HepG2 (cell line): ENCODE measurements around the gene NXPE1. TPM values are rescaled to one million over a fixed set of nuclear protein-coding genes. Genes with fewer than 3 reads are reported as not detected.

Source experiments
- ARID3A ChIP-seq: IDR thresholded peaks from 2 replicates; pipeline ENCODE4 v1.6.1; 2012; ENCODE audit warnings: low read depth, low read length, improper control_type of control experiment
- BCLAF1 ChIP-seq: fragments of 450-650 bp; IDR thresholded peaks from 2 replicates; pipeline ENCODE4 v1.6.1; 2017; ENCODE audit warnings: mild to moderate bottlenecking
- FOXP4 ChIP-seq: sonication (generic); formaldehyde crosslinking; IDR thresholded peaks from 2 replicates; pipeline ENCODE4 v1.4.0; 2020; ENCODE audit warnings: missing genetic modification reagents
- MTF2 ChIP-seq: sonication (generic); formaldehyde crosslinking; IDR thresholded peaks from 2 replicates; pipeline ENCODE4 v1.5.0; 2020; ENCODE audit warnings: missing genetic modification reagents, borderline replicate concordance
- MYC ChIP-seq: sonication (generic); formaldehyde crosslinking; IDR thresholded peaks from 2 replicates; pipeline ENCODE4 v1.9.0; 2021; ENCODE audit warnings: missing genetic modification reagents, borderline replicate concordance
- NR2F6 ChIP-seq, 2 experiments: IDR thresholded peaks; 2 replicates each; pipeline ENCODE4 v1.6.1; 2016; ENCODE audit warnings: antibody characterized with exemption in 1 of 2, mild to moderate bottlenecking in 1 of 2
- POGK ChIP-seq: sonication (generic); formaldehyde crosslinking; conservative IDR thresholded peaks from 2 replicates; pipeline ENCODE4 v1.8.0; 2022; ENCODE audit warnings: mild to moderate bottlenecking, moderate library complexity, missing genetic modification reagents
- POLR2AphosphoS2 ChIP-seq: IDR thresholded peaks from 2 replicates; pipeline ENCODE4 v1.6.1; 2011; ENCODE audit warnings: low read depth, low read length, improper control_type of control experiment
- STAG1 ChIP-seq: sonication (generic); formaldehyde crosslinking; IDR thresholded peaks from 2 replicates; pipeline ENCODE4 v1.4.0; 2020; ENCODE audit warnings: missing genetic modification reagents
- TBX2 ChIP-seq: sonication (generic); formaldehyde crosslinking; IDR thresholded peaks from 2 replicates; pipeline ENCODE4 v1.5.0; 2020; ENCODE audit warnings: missing genetic modification reagents, mild to moderate bottlenecking, borderline replicate concordance
- ZFP62 ChIP-seq: sonication (generic); formaldehyde crosslinking; IDR thresholded peaks from 2 replicates; pipeline ENCODE4 v1.4.0; 2020; ENCODE audit warnings: missing genetic modification reagents
- ZKSCAN8 ChIP-seq: IDR thresholded peaks from 2 replicates; pipeline ENCODE4 v1.6.1; 2016; ENCODE audit warnings: borderline replicate concordance, missing genetic modification reagents, missing compliant biosample characterization
- ZNF367 ChIP-seq: sonication (generic); formaldehyde crosslinking; IDR thresholded peaks from 2 replicates; pipeline ENCODE4 v1.4.0; 2020; ENCODE audit warnings: missing genetic modification reagents, borderline replicate concordance
- ZNF451 ChIP-seq: sonication (generic); formaldehyde crosslinking; IDR thresholded peaks from 2 replicates; pipeline ENCODE4 v1.5.0; 2020; ENCODE audit warnings: mild to moderate bottlenecking, missing genetic modification reagents
- ZNF549 ChIP-seq: sonication (generic); formaldehyde crosslinking; IDR thresholded peaks from 2 replicates; pipeline ENCODE4 v1.5.0; 2020; ENCODE audit warnings: missing genetic modification reagents
- ZNF570 ChIP-seq: sonication (generic); formaldehyde crosslinking; IDR thresholded peaks from 2 replicates; pipeline ENCODE4 v1.4.0; 2020; ENCODE audit warnings: mild to moderate bottlenecking, missing genetic modification reagents, borderline replicate concordance
- ZNF687 ChIP-seq: sonication (generic); formaldehyde crosslinking; IDR thresholded peaks from 2 replicates; pipeline ENCODE4 v1.5.1; 2020; ENCODE audit warnings: mild to moderate bottlenecking, missing genetic modification reagents, moderate library complexity
- ZNF747 ChIP-seq: sonication (generic); formaldehyde crosslinking; IDR thresholded peaks from 2 replicates; pipeline ENCODE4 v1.8.1; 2023; ENCODE audit warnings: missing genetic modification reagents, mild to moderate bottlenecking, borderline replicate concordance
- polyA plus RNA-seq, 8 experiments: library from polyadenylated mRNA; depleted of rRNA in 3 of 8; stranded (reverse) in 7 of 8; unstranded in 1 of 8; fragments of >200 nt; fragmentation: Illumina TruSeq in 4 of 8; extraction: Trizol in 4 of 8; gene quantifications; 2 replicates each; pipeline versions ENCODE4 v1.2.1 to v1.2.3, GENCODE V29; 2011 to 2016; ENCODE audit warnings: low read depth in 4 of 8, missing spikeins in 1 of 8, mixed read lengths in 1 of 8; ENCODE audit not compliant: insufficient read depth in 1 of 8
- total RNA-seq, 5 experiments: library from RNA; depleted of rRNA; stranded (reverse); fragments of >200 nt; fragmentation: Illumina TruSeq; extraction: Trizol; gene quantifications; 2 replicates each; pipeline ENCODE4 v1.2.3, GENCODE V29; 2016; ENCODE audit warnings: low read depth in 1 of 5

NXPE1 gene
- total and polyA plus RNA-seq, 2 of the 13 experiments (the other 11 are each of a cell fraction or from before 2014, with no cell fraction given) = not detected

GRCh38 chr11:114478768-114479167, 80.9 kb downstream of the NXPE1 start (continued):
- TF ChIP-seq ARID3A (no peak), ZNF570 (CRISPR knock-in tag) (no peak), MYC (CRISPR knock-in tag) (no peak), ZKSCAN8 (no peak), MTF2 (no peak), ZNF687 (no peak), POLR2AphosphoS2 (no peak), ZFP62 (CRISPR knock-in tag) (no peak), POGK (no peak), ZNF549 (CRISPR knock-in tag) (no peak), BCLAF1 (no peak), ZNF367 (CRISPR knock-in tag) (no peak), ZNF451 (CRISPR knock-in tag) (no peak), ZNF747 (no peak), STAG1 (peak; percentile 55), FOXP4 (CRISPR knock-in tag) (no peak), TBX2 (CRISPR knock-in tag) (no peak), NR2F6 (IDR thresholded peaks at IDR 0.05) (0 out of 2 replicates have a peak, but pooled peaks have one; percentile 22), NR2F6 (CRISPR knock-in tag; IDR thresholded peaks at IDR 0.05) (no peak; the same call in 1 of the 2 replicates)
